HCT116 (cell line): ENCODE measurements around the gene ALDH3A1. TPM values are rescaled to one million over a fixed set of nuclear protein-coding genes. Genes with fewer than 3 reads are reported as not detected.

ENCODE experiments used
- ATAC-seq: fragments of 200-7000 bp; cut with Tn5 transposase; 2 replicates; pipeline ENCODE4 v1.9.1; 2020; ENCODE audit warnings: mild to moderate bottlenecking, moderate library complexity
- BruUV-seq: library from RNA; stranded (reverse); fragments of 400-500 nt; replicated peaks from 2 replicates; lab custom pipeline; 2021; lab: Mats Ljungman, UMichigan
- CTCF ChIA-PET: fragments of 300-600 bp; sonication (Branson Sonifier 250); formaldehyde crosslinking; loops from one replicate; lab custom pipeline; 2021; ENCODE audit warnings: antibody characterized with exemption; lab: Charles Lee
- POLR2A ChIA-PET: fragments of 300-600, 350-600 bp; sonication (Branson Sonifier 250); formaldehyde crosslinking; loops from one replicate; lab custom pipeline; 2021; ENCODE audit warnings: antibody characterized with exemption; lab: Charles Lee
- RAD21 ChIA-PET, 2 experiments: fragments of 300-600 bp; sonication (Branson Sonifier 250); formaldehyde crosslinking; loops; one replicate each; lab custom pipeline; 2023; ENCODE audit warnings: low total read pairs in 2 of 2; ENCODE audit not compliant: uncharacterized antibody in 2 of 2, unreplicated experiment in 2 of 2, low non-redundant PET in 1 of 2; lab: Charles Lee
- DNase-seq: peaks from one replicate; pipeline ENCODE4 v3.0.0-alpha.2; 2010; ENCODE audit warnings: low read depth, low spot score
- H2AFZ ChIP-seq: fragments of 200-600 bp; shearing (Covaris generic), sonication (generic); 2 replicates; pipeline ENCODE4 v1.6.1; 2017; ENCODE audit warnings: low read depth, mixed run types, mixed read lengths, antibody characterized with exemption, low read length; ENCODE audit not compliant: poor library complexity, severe bottlenecking
- H3K27ac ChIP-seq: 2 replicates; pipeline ENCODE4 v1.5.1; 2012; ENCODE audit warnings: low read depth, low read length
- H3K27me3 ChIP-seq: fragments of 200-600 bp; sonication (generic); 2 replicates; pipeline ENCODE4 v1.6.1; 2016; ENCODE audit warnings: mixed run types, low read length, mixed read lengths; ENCODE audit not compliant: insufficient read depth
- H3K36me3 ChIP-seq, 2 experiments: fragments of 200-500 bp in 1 of 2; fragments of 200-600 bp in 1 of 2; sonication (Bioruptor generic) in 1 of 2; sonication (generic) in 1 of 2; 2 replicates each; pipeline versions ENCODE4 v1.5.1 to v1.6.1; 2014 to 2016; ENCODE audit warnings: low read length in 2 of 2, inconsistent platforms in 1 of 2, mixed read lengths in 1 of 2, mixed run types in 1 of 2; ENCODE audit not compliant: insufficient read depth in 2 of 2, control insufficient read depth in 1 of 2
- H3K4me1 ChIP-seq, 2 experiments: fragments of 200-600 bp in 1 of 2; sonication (generic) in 1 of 2; 2 replicates each; pipeline versions ENCODE4 v1.5.1 to v1.6.1; 2012 to 2017; ENCODE audit warnings: low read length in 2 of 2, inconsistent platforms in 1 of 2, mild to moderate bottlenecking in 1 of 2, mixed read lengths in 1 of 2, mixed run types in 1 of 2, moderate library complexity in 1 of 2; ENCODE audit not compliant: insufficient read depth in 2 of 2, control insufficient read depth in 1 of 2
- H3K4me2 ChIP-seq: fragments of 200-600 bp; sonication (generic); 2 replicates; pipeline ENCODE4 v1.6.1; 2017; ENCODE audit warnings: mixed run types, low read length, mixed read lengths
- H3K4me3 ChIP-seq, 2 experiments: fragments of 200-600 bp in 1 of 2; sonication (generic) in 1 of 2; replicated peaks in 1 of 2; 2 replicates each; pipeline ENCODE4 v1.5.1; 2011 to 2016; ENCODE audit warnings: low read length in 2 of 2, control low read depth in 1 of 2, low read depth in 1 of 2, mild to moderate bottlenecking in 1 of 2, mixed read lengths in 1 of 2, mixed run types in 1 of 2
- H3K79me2 ChIP-seq: fragments of 200-600 bp; sonication (generic); 2 replicates; pipeline ENCODE4 v1.6.1; 2017; ENCODE audit warnings: mild to moderate bottlenecking, mixed run types, low read length, moderate library complexity, mixed read lengths; ENCODE audit not compliant: insufficient read depth
- H3K9ac ChIP-seq: fragments of 200-600 bp; sonication (generic); 2 replicates; pipeline ENCODE4 v1.6.1; 2016; ENCODE audit warnings: low read length, mixed read lengths
- H3K9me2 ChIP-seq: fragments of 200-600 bp; sonication (generic), shearing (Covaris generic); 2 replicates; pipeline ENCODE4 v1.6.1; 2017; ENCODE audit warnings: mixed run types, mild to moderate bottlenecking, moderate library complexity; ENCODE audit not compliant: insufficient read depth
- H3K9me3 ChIP-seq, 2 experiments: fragments of 200-500 bp in 1 of 2; fragments of 200-600 bp in 1 of 2; sonication (Bioruptor generic) in 1 of 2; sonication (generic) in 1 of 2; 2 replicates each; pipeline ENCODE4 v1.6.1; 2014 to 2017; ENCODE audit warnings: low read length in 2 of 2, mixed read lengths in 2 of 2, inconsistent platforms in 1 of 2, low read depth in 1 of 2, mild to moderate bottlenecking in 1 of 2, mixed run types in 1 of 2, moderate library complexity in 1 of 2; ENCODE audit not compliant: control insufficient read depth in 1 of 2, insufficient read depth in 1 of 2
- H4K20me1 ChIP-seq: fragments of 200-600 bp; sonication (generic), shearing (Covaris generic); 2 replicates; pipeline ENCODE4 v1.6.1; 2017; ENCODE audit warnings: mixed run types, mild to moderate bottlenecking, moderate library complexity; ENCODE audit not compliant: insufficient read depth
- ATF3 ChIP-seq: IDR thresholded peaks from 2 replicates; pipeline ENCODE4 v1.6.1; 2012
- CBX3 ChIP-seq: IDR thresholded peaks from 2 replicates; pipeline ENCODE4 v1.6.1; 2012; ENCODE audit warnings: low read depth
- CEBPB ChIP-seq: IDR thresholded peaks from 2 replicates; pipeline ENCODE4 v1.6.1; 2012; ENCODE audit warnings: low read depth
- EGR1 ChIP-seq: IDR thresholded peaks from 2 replicates; pipeline ENCODE4 v1.6.1; 2012; ENCODE audit warnings: low read depth
- ELF1 ChIP-seq: IDR thresholded peaks from 2 replicates; pipeline ENCODE4 v1.6.1; 2012; ENCODE audit warnings: low read depth, borderline replicate concordance
- EZH2 ChIP-seq: fragments of 200-600 bp; sonication (generic); IDR thresholded peaks from 2 replicates; pipeline ENCODE4 v1.6.1; 2017; ENCODE audit warnings: antibody characterized with exemption, mixed run types
- EZH2phosphoT487 ChIP-seq: fragments of 200-600 bp; IDR thresholded peaks from 2 replicates; pipeline ENCODE4 v1.6.1; 2018; ENCODE audit warnings: antibody characterized with exemption, borderline replicate concordance
- JUND ChIP-seq: IDR thresholded peaks from 2 replicates; pipeline ENCODE4 v1.6.1; 2012
- POLR2A ChIP-seq: IDR thresholded peaks from 2 replicates; pipeline ENCODE4 v1.7.0; 2011; ENCODE audit warnings: borderline replicate concordance; ENCODE audit not compliant: insufficient read depth, insufficient read length; ENCODE audit errors: extremely low read depth
- POLR2AphosphoS5 ChIP-seq: IDR thresholded peaks from 2 replicates; pipeline ENCODE4 v1.6.1; 2011; ENCODE audit warnings: mild to moderate bottlenecking, low read depth, low read length, moderate library complexity
- RAD21 ChIP-seq: IDR thresholded peaks from 2 replicates; pipeline ENCODE4 v1.6.1; 2012; ENCODE audit warnings: low read depth, mild to moderate bottlenecking
- REST ChIP-seq: IDR thresholded peaks from 2 replicates; pipeline ENCODE4 v1.6.1; 2012; ENCODE audit warnings: low read depth
- SIN3A ChIP-seq: IDR thresholded peaks from 2 replicates; pipeline ENCODE4 v1.6.1; 2012; ENCODE audit warnings: low read depth
- SP1 ChIP-seq: IDR thresholded peaks from 2 replicates; pipeline ENCODE4 v1.6.1; 2012; ENCODE audit warnings: low read depth
- SRF ChIP-seq: IDR thresholded peaks from 2 replicates; pipeline ENCODE4 v1.6.1; 2012; ENCODE audit warnings: low read depth
- TCF7L2 ChIP-seq: IDR thresholded peaks from 2 replicates; pipeline ENCODE4 v1.7.0; 2011; ENCODE audit warnings: borderline replicate concordance, inconsistent platforms; ENCODE audit not compliant: insufficient read depth, insufficient read length; ENCODE audit errors: extremely low read depth
- YY1 ChIP-seq: IDR thresholded peaks from 2 replicates; pipeline ENCODE4 v1.6.1; 2011; ENCODE audit warnings: low read length, low read depth, moderate library complexity, mild to moderate bottlenecking; ENCODE audit not compliant: insufficient replicate concordance; ENCODE audit errors: extremely low read depth
- ZBTB33 ChIP-seq: IDR thresholded peaks from 2 replicates; pipeline ENCODE4 v1.6.1; 2011; ENCODE audit warnings: mild to moderate bottlenecking, low read length, moderate library complexity; ENCODE audit not compliant: insufficient replicate concordance; ENCODE audit errors: extremely low read depth
- ZFX ChIP-seq: fragments of 450-650 bp; IDR thresholded peaks from 2 replicates; pipeline ENCODE4 v1.6.1; 2017
- ZNF274 ChIP-seq: fragments of 200-500 bp; sonication (Bioruptor generic); IDR thresholded peaks from 2 replicates; pipeline ENCODE4 v1.6.1; 2014; ENCODE audit warnings: mild to moderate bottlenecking, low read depth, low read length, inconsistent platforms
- intact Hi-C: fragments of 100-400 bp; cut with micrococcal nuclease; formaldehyde crosslinking; loops from 2 replicates; pipeline ENCODE4 v1.10.0; 2022
- total RNA-seq: library from RNA; stranded (reverse); gene quantifications from one replicate; pipeline ENCODE4 v1.2.1, GENCODE V29; 2021; ENCODE audit not compliant: unreplicated experiment

Gene ALDH3A1
- total RNA-seq, 1 experiment from 2014 or later = 0.86 TPM

GRCh38 chr17:19716108-19717030 is 31.7 kb downstream of the ALDH3A1 start, which contains the start of gene SLC47A2:
Gene SLC47A2, minus strand, starts transcription at chr17:19716584. Its CDS starts 29 bp downstream, at chr17:19716555.
- H3K27ac ChIP-seq = no peak within 1 kb of the TSS
- H4K20me1 ChIP-seq = no peaks in the 10 kb centered on the region
- no TSS peak for BruUV-seq
- no peaks in the 10 kb centered on the region for H3K9me2 ChIP-seq
- no peak within 1 kb of the TSS for H2AFZ ChIP-seq
- DNase-seq = no peak
- no peaks in the 10 kb centered on the region for H3K79me2 ChIP-seq
- no peaks in the 10 kb centered on the region for H3K9me3 ChIP-seq
- H3K9ac ChIP-seq = no peak within 1 kb of the TSS
- no peak for ATAC-seq
- ChIA-PET POLR2A (no interaction called here), RAD21 (no interaction called here), CTCF (no interaction called here)
- no peaks in the 10 kb centered on the region for H3K36me3 ChIP-seq
- no peak within 1 kb of the TSS for H3K4me2 ChIP-seq
- H3K4me3 ChIP-seq = no peak within 1 kb of the TSS
- H3K4me1 ChIP-seq = peaks cover 11 to 34% of the 10 kb centered on the region in 2 experiments; a peak in 3 of 4 replicates
- TF ChIP-seq ZFX (no peak), TCF7L2 (no peak), SP1 (no peak), SIN3A (no peak), JUND (no peak), EZH2 (no peak), EZH2phosphoT487 (no peak), SRF (no peak), RAD21 (no peak), CBX3 (no peak), ATF3 (no peak), ZBTB33 (no peak), POLR2AphosphoS5 (no peak), CEBPB (no peak), ELF1 (no peak), ZNF274 (no peak), EGR1 (no peak), REST (no peak), POLR2A (no peak), YY1 (no peak)
- intact Hi-C loops = no loop called here
- no peaks in the 10 kb centered on the region for H3K27me3 ChIP-seq
